Neuronal stem cell (in vitro differentiated cells): ENCODE data around the gene FBXO42.
"Not testable (repeated sequence)": the region's sequence is repeated elsewhere in the genome, so short reads cannot be mapped to it uniquely, and the experiment has no call there.

Source experiments
- DNase-seq: peaks from one replicate; pipeline ENCODE4 v3.0.0-alpha.2; 2013; ENCODE audit warnings: low spot score
- H2AFZ ChIP-seq: one replicate; pipeline ENCODE4 v1.6.1; 2013; ENCODE audit warnings: mild to moderate bottlenecking, low read length, inconsistent platforms
- H2AK5ac ChIP-seq: 2 replicates; pipeline ENCODE4 v1.6.1; 2013; ENCODE audit warnings: low read depth, mild to moderate bottlenecking, inconsistent platforms, low read length, moderate library complexity, mixed read lengths
- H2BK120ac ChIP-seq: 2 replicates; pipeline ENCODE4 v1.6.1; 2013; ENCODE audit warnings: low read depth, mild to moderate bottlenecking, inconsistent platforms, low read length, moderate library complexity, mixed read lengths
- H2BK12ac ChIP-seq: one replicate; pipeline ENCODE4 v1.6.1; 2013; ENCODE audit warnings: low read length, inconsistent platforms
- H2BK15ac ChIP-seq: 2 replicates; pipeline ENCODE4 v1.6.1; 2013; ENCODE audit warnings: mild to moderate bottlenecking, low read length, inconsistent platforms, mixed read lengths
- H2BK5ac ChIP-seq: one replicate; pipeline ENCODE4 v1.6.1; 2013; ENCODE audit warnings: inconsistent platforms, mild to moderate bottlenecking, low read length, moderate library complexity
- H3K14ac ChIP-seq: one replicate; pipeline ENCODE4 v1.6.1; 2013; ENCODE audit warnings: low read length, inconsistent platforms
- H3K18ac ChIP-seq: 2 replicates; pipeline ENCODE4 v1.6.1; 2013; ENCODE audit warnings: low read length, inconsistent platforms
- H3K23ac ChIP-seq: 2 replicates; pipeline ENCODE4 v1.6.1; 2013; ENCODE audit warnings: low read depth, mild to moderate bottlenecking, mixed read lengths, low read length, inconsistent platforms; ENCODE audit not compliant: poor library complexity
- H3K27ac ChIP-seq: replicated peaks from 3 replicates; pipeline ENCODE4 v1.5.1; 2013; ENCODE audit warnings: low read length, inconsistent platforms
- H3K27me3 ChIP-seq, 3 experiments: 2 replicates each; pipeline ENCODE4 v1.6.1; 2013; ENCODE audit warnings: low read length in 3 of 3, mild to moderate bottlenecking in 2 of 3, inconsistent platforms in 1 of 3, low read depth in 1 of 3, mixed read lengths in 1 of 3, moderate library complexity in 1 of 3; ENCODE audit not compliant: control insufficient read depth in 3 of 3, insufficient read depth in 3 of 3
- H3K36me3 ChIP-seq, 2 donors: replicated peaks in 1 of 2; 2 replicates each; pipeline ENCODE4 v1.6.1; 2013; ENCODE audit warnings: low read length in 2 of 2; ENCODE audit not compliant: control insufficient read depth in 2 of 2, insufficient read depth in 2 of 2
- H3K4ac ChIP-seq: 2 replicates; pipeline ENCODE4 v1.6.1; 2013; ENCODE audit warnings: inconsistent platforms, mild to moderate bottlenecking, low read length, moderate library complexity
- H3K4me1 ChIP-seq, 2 donors: 1 replicate in 1 of 2; 2 replicates in 1 of 2; pipeline ENCODE4 v1.6.1; 2013; ENCODE audit warnings: low read length in 2 of 2, low read depth in 1 of 2; ENCODE audit not compliant: control insufficient read depth in 2 of 2, insufficient read depth in 1 of 2
- H3K4me2 ChIP-seq: one replicate; pipeline ENCODE4 v1.6.1; 2013; ENCODE audit warnings: mild to moderate bottlenecking, low read length, inconsistent platforms; ENCODE audit not compliant: insufficient read depth, poor library complexity, severe bottlenecking
- H3K4me3 ChIP-seq, 2 donors: 2 replicates each; pipeline ENCODE4 v1.5.1; 2013; ENCODE audit warnings: low read length in 2 of 2, mild to moderate bottlenecking in 2 of 2, inconsistent platforms in 1 of 2, moderate library complexity in 1 of 2
- H3K79me1 ChIP-seq: one replicate; pipeline ENCODE4 v1.6.1; 2013; ENCODE audit warnings: low read depth, mild to moderate bottlenecking, inconsistent platforms, low read length, moderate library complexity
- H3K9ac ChIP-seq: one replicate; pipeline ENCODE4 v1.6.1; 2013; ENCODE audit warnings: mild to moderate bottlenecking, low read depth, low read length, inconsistent platforms; ENCODE audit not compliant: poor library complexity
- H3K9me3 ChIP-seq, 2 donors: replicated peaks in 1 of 2; 2 replicates each; pipeline versions ENCODE3 to v1.6.1; 2013; ENCODE audit warnings: low read length in 2 of 2, mild to moderate bottlenecking in 2 of 2, inconsistent platforms in 1 of 2, low read depth in 1 of 2, mixed read lengths in 1 of 2, moderate library complexity in 1 of 2; ENCODE audit not compliant: control insufficient read depth in 2 of 2, insufficient read depth in 1 of 2
- H4K8ac ChIP-seq: one replicate; pipeline ENCODE4 v1.6.1; 2013; ENCODE audit warnings: low read depth, mild to moderate bottlenecking, inconsistent platforms, low read length, moderate library complexity
- H4K91ac ChIP-seq: one replicate; pipeline ENCODE4 v1.6.1; 2013; ENCODE audit warnings: low read length, low read depth, mild to moderate bottlenecking, inconsistent platforms; ENCODE audit not compliant: poor library complexity
- WGBS, 2 donors: extraction: QIAGEN DNeasy Blood & Tissue Kit; methylation state at CpG; one replicate each; pipeline ENCODE4 v1.1.7; 2013; ENCODE audit warnings: missing lambda C conversion rate in 2 of 2, mixed read lengths in 1 of 2; ENCODE audit not compliant: insufficient read length in 2 of 2, insufficient replicate concordance in 1 of 2; ENCODE audit errors: extremely low coverage in 2 of 2; 5-methylcytosine and 5-hydroxymethylcytosine counted together

The FBXO42 gene

GRCh38 chr1:16215240-16215639 is 137.0 kb downstream of the FBXO42 start:
- not testable (repeated sequence) for H3K4me2 ChIP-seq, H3K9ac ChIP-seq, H3K36me3 ChIP-seq, H4K91ac ChIP-seq, H3K79me1 ChIP-seq, H2AK5ac ChIP-seq, H3K18ac ChIP-seq, H2BK12ac ChIP-seq, H2BK5ac ChIP-seq, H2BK120ac ChIP-seq, H3K27ac ChIP-seq, DNase-seq, H3K14ac ChIP-seq, H4K8ac ChIP-seq, H2BK15ac ChIP-seq, H3K4ac ChIP-seq, H3K4me3 ChIP-seq, H3K23ac ChIP-seq, H2AFZ ChIP-seq, H3K9me3 ChIP-seq
- H3K27me3 ChIP-seq = peaks cover 0 to 53% (median 11%) of the 10 kb centered on the region in 3 experiments
- H3K4me1 ChIP-seq = peaks cover 16 to 24% of the 10 kb centered on the region in 2 donors
- no CpG with 5 or more reads among the region's 14 CpGs for WGBS, 2 donors

- H3K23ac ChIP-seq, H3K79me1 ChIP-seq, H3K4me3 ChIP-seq, H3K36me3 ChIP-seq, H3K14ac ChIP-seq, H2AFZ ChIP-seq, H2BK12ac ChIP-seq, H3K18ac ChIP-seq, H4K8ac ChIP-seq, H2BK15ac ChIP-seq, H3K4me2 ChIP-seq, H4K91ac ChIP-seq, H3K27ac ChIP-seq, H3K4ac ChIP-seq, H2AK5ac ChIP-seq, H3K9ac ChIP-seq, H2BK5ac ChIP-seq, H3K9me3 ChIP-seq, H2BK120ac ChIP-seq, DNase-seq: not testable (repeated sequence)
- no CpG with 5 or more reads among the region's 3 CpGs for WGBS, 2 donors
- peaks cover 0 to 36% (median 11%) of the 10 kb centered on the region in 3 experiments for H3K27me3 ChIP-seq
- H3K4me1 ChIP-seq = peaks cover 18 to 27% of the 10 kb centered on the region in 2 donors
Observed at GRCh38 chr1:16213544-16213943, 138.7 kb downstream of the FBXO42 start.

GRCh38 chr1:16213013-16213412 is 139.3 kb downstream of the FBXO42 start:
- peak overlapping the region; percentile 97 for H3K18ac ChIP-seq
- H3K27me3 ChIP-seq = peaks cover 0 to 30% (median 10%) of the 10 kb centered on the region in 3 experiments
- no peak for DNase-seq
- H3K27ac ChIP-seq = no peak overlapping the region
- H2BK15ac ChIP-seq = peak overlapping the region; percentile 94
- H3K4ac ChIP-seq = no peak overlapping the region
- H3K9ac ChIP-seq = no peak overlapping the region
- peak overlapping the region; percentile 81 for H2AFZ ChIP-seq
- no peak overlapping the region for H4K8ac ChIP-seq
- H3K4me2 ChIP-seq = no peak overlapping the region
- H3K14ac ChIP-seq = no peak overlapping the region
- peaks cover 3% of the 10 kb centered on the region for H3K79me1 ChIP-seq
- H2BK120ac ChIP-seq = no peak overlapping the region
- H3K4me3 ChIP-seq = no peak overlapping the region
- no peak overlapping the region for H3K23ac ChIP-seq
- no peaks in the 10 kb centered on the region for H3K9me3 ChIP-seq
- peaks cover 18 to 27% of the 10 kb centered on the region in 2 donors for H3K4me1 ChIP-seq
- H2BK12ac ChIP-seq = no peak overlapping the region
- H2AK5ac ChIP-seq = no peak overlapping the region
- no CpG with 5 or more reads among the region's 3 CpGs for WGBS, 2 donors
- H2BK5ac ChIP-seq = no peak overlapping the region
- H3K36me3 ChIP-seq = no peaks in the 10 kb centered on the region
- no peak overlapping the region for H4K91ac ChIP-seq

GRCh38 chr1:16212251-16212961 is 139.9 kb downstream of the FBXO42 start, which contains the start of gene ARHGEF19:
Gene ARHGEF19 (minus strand): TSS chr1:16212652. CDS start chr1:16209054, 3,598 bp downstream.
- Histone ChIP-seq H2BK5ac (peak within 1 kb of the TSS; percentile 21), H2BK12ac (peak within 1 kb of the TSS; percentile 91), H2AK5ac (peak within 1 kb of the TSS; percentile 99), H3K4me3 (peak within 1 kb of the TSS; percentile 10 to 24), H2AFZ (peak within 1 kb of the TSS; percentile 81), H3K79me1 (peaks cover 3% of the 10 kb centered on the region), H3K4ac (peak within 1 kb of the TSS; percentile 69), H3K36me3 (no peaks in the 10 kb centered on the region), H3K23ac (peak within 1 kb of the TSS; percentile 20), H3K27ac (no peak within 1 kb of the TSS), H2BK120ac (peak within 1 kb of the TSS; percentile 88), H3K4me2 (peak within 1 kb of the TSS; percentile 47), H3K27me3 (peaks cover 0 to 26% (median 10%) of the 10 kb centered on the region in 3 experiments), H4K91ac (peak within 1 kb of the TSS; percentile 5), H3K9ac (peak within 1 kb of the TSS; percentile 78), H4K8ac (no peak within 1 kb of the TSS), H3K18ac (peak within 1 kb of the TSS; percentile 97), H2BK15ac (peak within 1 kb of the TSS; percentile 94), H3K4me1 (peaks cover 18 to 24% of the 10 kb centered on the region in 2 donors), H3K14ac (no peak within 1 kb of the TSS), H3K9me3 (no peaks in the 10 kb centered on the region)
- no CpG with 5 or more reads among the region's 14 CpGs for WGBS, 2 donors
- DNase-seq = no peak
